ENCODE results near the gene CTSC. TPM values are rescaled to one million over a fixed set of nuclear protein-coding genes. Genes with fewer than 3 reads are reported as not detected.

CTSC gene
- total and polyA plus RNA-seq, 7 experiments from 2014 or later: 26.9 to 174 (median 86.6) TPM

DNA sequence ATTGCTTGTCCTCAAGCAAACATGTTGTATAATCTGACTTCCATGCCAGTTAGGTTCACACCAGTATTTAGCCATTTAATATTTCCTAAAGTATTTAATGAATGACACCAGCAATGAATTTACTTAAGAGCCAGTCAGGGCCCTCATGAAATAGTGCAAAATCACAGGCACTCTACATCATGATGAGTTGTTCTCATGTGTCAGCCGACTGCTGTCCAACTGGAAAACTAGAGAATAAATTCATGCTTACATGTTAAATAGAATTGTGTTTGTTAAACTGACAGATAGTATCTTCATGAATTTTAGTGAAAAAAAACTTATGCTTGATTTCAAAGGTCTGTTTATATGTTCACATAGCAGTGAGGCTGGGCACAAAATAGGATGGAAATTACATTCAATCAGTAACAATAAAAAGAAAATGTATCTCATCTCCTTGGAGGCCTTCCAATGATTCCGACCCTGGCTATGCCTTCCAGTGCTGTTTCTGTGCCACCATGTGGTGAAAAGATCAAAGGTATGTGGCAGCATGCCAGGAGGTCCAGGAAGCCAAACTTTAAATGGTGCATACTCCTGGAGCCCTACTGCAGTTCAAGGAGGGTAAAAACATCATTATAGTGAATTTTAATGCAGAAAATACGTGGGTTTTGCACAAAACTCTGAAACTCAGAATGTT lies 45.2 kb downstream of the CTSC start:
- ChIA-PET POLR2A (no interaction called here), CTCF (no interaction called here)
- no peak overlapping the region for H3K27ac Mint-ChIP-seq

DNA sequence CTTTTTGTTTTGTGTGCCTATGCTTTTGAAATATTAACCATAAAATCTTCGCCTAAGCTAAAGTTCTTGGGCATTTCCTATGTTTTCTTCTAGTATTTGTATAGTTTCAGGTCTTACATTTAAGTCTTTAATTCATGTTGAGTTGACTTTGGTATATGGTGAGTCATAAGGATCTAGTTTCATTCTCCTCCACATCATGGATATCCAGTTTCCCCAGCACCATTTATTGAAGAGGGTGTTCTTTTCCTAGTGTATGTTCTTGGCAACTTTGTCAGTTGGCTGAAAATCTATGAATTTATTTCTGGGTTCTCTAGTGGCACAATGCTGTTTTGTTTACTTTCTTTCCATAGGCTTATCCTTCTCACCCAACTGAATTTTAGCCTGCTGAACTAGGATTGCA lies 49.0 kb downstream of the CTSC start:
- H3K27me3 Mint-ChIP-seq: no peaks in the 10 kb centered on the region
- H3K4me3 ChIP-seq (ENCODE audit: low read length): no peak overlapping the region
- peaks cover 0 to 8% (median 0%) of the 10 kb centered on the region in 11 donors for H3K9me3 Mint-ChIP-seq
- DNase-seq (no peak), ATAC-seq (no peak)
- no peak overlapping the region for H3K27ac Mint-ChIP-seq
- intact Hi-C loops (cut with micrococcal nuclease): no loop called here
- H3K27ac ChIP-seq (ENCODE audit: low read depth, low read length): no peak overlapping the region
- ChIA-PET CTCF (no interaction called here), POLR2A (no interaction called here)
- H3K9me3 ChIP-seq (ENCODE audit: control insufficient read depth in 2 of 3, low read length in 3 of 3): no peaks in the 10 kb centered on the region
- H3K4me3 Mint-ChIP-seq: no peak overlapping the region
- peaks cover 11 to 69% (median 43%) of the 10 kb centered on the region in 5 donors for H3K36me3 Mint-ChIP-seq
- no peaks in the 10 kb centered on the region for H3K4me1 ChIP-seq (ENCODE audit: control insufficient read depth in 2 of 2, insufficient read depth in 2 of 2, low read length in 2 of 2)
- H3K27me3 ChIP-seq (ENCODE audit: control insufficient read depth in 2 of 2, insufficient read depth in 2 of 2, low read length in 2 of 2): no peaks in the 10 kb centered on the region
- H3K36me3 ChIP-seq (ENCODE audit: control insufficient read depth in 2 of 3, insufficient read depth in 3 of 3, low read length in 3 of 3): peaks cover 0 to 5% (median 0%) of the 10 kb centered on the region in 3 experiments
- peaks cover 0 to 6% (median 3%) of the 10 kb centered on the region in 7 donors for H3K4me1 Mint-ChIP-seq

More for the DNA sequence above, 45.2 kb downstream of the CTSC start:
- Mint-ChIP-seq H3K36me3 (peaks cover 15 to 87% (median 67%) of the 10 kb centered on the region in 5 donors), H3K4me1 (peaks cover 0 to 12% (median 5%) of the 10 kb centered on the region in 7 donors), H3K4me3 (no peak overlapping the region), H3K9me3 (peaks cover 0 to 8% (median 0%) of the 10 kb centered on the region in 11 donors), H3K27me3 (no peaks in the 10 kb centered on the region)
- H3K4me3 ChIP-seq (ENCODE audit: low read length): no peak overlapping the region
- H3K27ac ChIP-seq (ENCODE audit: low read depth, low read length): no peak overlapping the region
- H3K9me3 ChIP-seq (ENCODE audit: control insufficient read depth in 2 of 3, low read length in 3 of 3): no peaks in the 10 kb centered on the region
- DNase-seq: no peak
- no peaks in the 10 kb centered on the region for H3K27me3 ChIP-seq (ENCODE audit: control insufficient read depth in 2 of 2, insufficient read depth in 2 of 2, low read length in 2 of 2)
- H3K4me1 ChIP-seq (ENCODE audit: control insufficient read depth in 2 of 2, insufficient read depth in 2 of 2, low read length in 2 of 2): no peaks in the 10 kb centered on the region
- H3K36me3 ChIP-seq (ENCODE audit: control insufficient read depth in 2 of 3, insufficient read depth in 3 of 3, low read length in 3 of 3): peaks cover 0 to 27% (median 8%) of the 10 kb centered on the region in 3 experiments
- no peak for ATAC-seq
- intact Hi-C loops (cut with micrococcal nuclease): no loop called here

DNA sequence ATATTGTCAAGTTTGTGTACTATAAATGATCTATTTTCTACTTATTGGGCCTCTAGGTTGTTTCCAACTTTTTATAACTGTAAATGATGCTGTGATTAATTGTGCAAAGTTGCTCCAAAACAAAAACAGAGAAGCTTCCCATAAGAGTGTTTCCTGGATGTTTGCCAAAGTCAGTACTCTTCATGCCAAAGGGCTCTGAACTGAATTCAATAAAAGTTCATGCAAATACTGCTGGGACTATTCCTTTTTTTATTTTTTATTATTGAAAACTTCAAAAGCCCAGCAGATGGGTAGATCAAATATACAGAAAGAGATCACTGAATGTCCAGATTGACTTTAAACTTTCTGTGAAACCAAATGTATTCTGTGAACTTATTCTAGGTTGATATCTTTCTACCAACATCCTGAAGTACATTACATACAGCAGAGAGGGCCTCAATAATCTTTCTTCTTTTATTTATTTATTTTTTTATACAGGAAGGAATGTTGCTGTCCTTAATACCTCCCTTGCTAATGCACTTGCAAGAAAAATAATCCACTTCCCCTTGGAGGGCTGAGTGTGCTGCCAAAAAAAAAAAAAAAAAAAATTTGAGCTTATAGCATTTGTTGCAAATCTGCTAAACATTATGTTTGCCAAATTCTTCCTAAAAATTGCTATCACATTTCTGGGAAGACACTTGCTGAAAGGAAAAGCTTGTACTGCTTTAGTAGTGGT lies 53.0 kb downstream of the CTSC start:
- ChIA-PET CTCF (no interaction called here), POLR2A (no interaction called here)
- H3K4me1 ChIP-seq (ENCODE audit: control insufficient read depth in 2 of 2, insufficient read depth in 2 of 2, low read length in 2 of 2): no peaks in the 10 kb centered on the region
- H3K9me3 Mint-ChIP-seq: peaks cover 0 to 8% (median 0%) of the 10 kb centered on the region in 11 donors
- no peaks in the 10 kb centered on the region for H3K36me3 ChIP-seq (ENCODE audit: control insufficient read depth in 2 of 3, insufficient read depth in 3 of 3, low read length in 3 of 3)
- no peak overlapping the region for H3K27ac Mint-ChIP-seq
- H3K36me3 Mint-ChIP-seq: peaks cover 11 to 50% (median 31%) of the 10 kb centered on the region in 5 donors
- no peaks in the 10 kb centered on the region for H3K9me3 ChIP-seq (ENCODE audit: control insufficient read depth in 2 of 3, low read length in 3 of 3)
- H3K4me3 Mint-ChIP-seq: no peak overlapping the region
- H3K27me3 Mint-ChIP-seq: no peaks in the 10 kb centered on the region
- DNase-seq: no peak
- H3K27ac ChIP-seq (ENCODE audit: low read depth, low read length): no peak overlapping the region
- ATAC-seq: no peak
- H3K4me3 ChIP-seq (ENCODE audit: low read length): no peak overlapping the region
- H3K4me1 Mint-ChIP-seq: peaks cover 0 to 2% (median 0%) of the 10 kb centered on the region in 7 donors
- intact Hi-C loops (cut with micrococcal nuclease): loop anchor here in 1 of 2 donors (5.0 kb wide), 1 partner anchor 138 kb away; no protein-coding TSS in a partner anchor
- H3K27me3 ChIP-seq (ENCODE audit: control insufficient read depth in 2 of 2, insufficient read depth in 2 of 2, low read length in 2 of 2): no peaks in the 10 kb centered on the region

DNA sequence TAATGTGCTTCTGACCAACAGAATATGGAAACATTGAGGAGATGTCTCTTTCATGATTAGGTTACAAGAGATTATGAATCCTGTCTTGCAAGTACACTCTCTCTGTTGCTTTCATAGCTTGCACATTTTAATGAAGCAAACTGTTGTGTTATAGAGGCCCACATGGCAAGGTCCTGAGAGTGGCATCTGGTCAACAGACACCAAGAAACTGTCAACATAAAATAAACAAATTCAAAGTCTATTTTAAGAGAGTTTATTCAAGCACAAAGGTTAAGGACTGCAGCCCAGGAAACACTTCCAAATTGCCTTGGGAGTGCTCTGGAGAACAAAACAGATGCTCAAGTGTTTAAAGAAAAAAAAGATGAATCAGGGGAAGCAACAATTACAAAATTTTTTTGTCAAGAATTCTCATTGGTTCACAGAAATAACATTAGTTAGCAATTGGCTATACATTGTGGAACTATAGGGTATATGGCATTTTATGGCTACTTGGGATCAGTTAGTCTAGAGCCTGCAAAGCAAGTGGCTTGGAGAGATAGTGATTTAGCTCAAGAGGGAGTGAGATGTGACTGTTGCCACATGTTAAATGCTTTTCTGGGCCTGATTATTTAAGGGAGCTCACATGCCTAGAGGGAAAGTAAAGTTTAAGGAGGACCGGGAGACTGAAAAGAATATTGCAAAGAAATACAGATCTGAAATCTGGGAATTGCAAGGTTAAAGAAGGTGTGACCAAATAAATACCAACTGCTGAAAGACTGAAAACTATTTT lies 54.6 kb downstream of the CTSC start:
- CTCF ChIA-PET: no interaction called here
- H3K9me3 Mint-ChIP-seq: peaks cover 0 to 3% (median 0%) of the 10 kb centered on the region in 11 donors
- Histone ChIP-seq H3K4me3 (ENCODE audit: low read length) (no peak overlapping the region), H3K27ac (ENCODE audit: low read depth, low read length) (no peak overlapping the region), H3K27me3 (ENCODE audit: control insufficient read depth in 2 of 2, insufficient read depth in 2 of 2, low read length in 2 of 2) (no peaks in the 10 kb centered on the region), H3K4me1 (ENCODE audit: control insufficient read depth in 2 of 2, insufficient read depth in 2 of 2, low read length in 2 of 2) (no peaks in the 10 kb centered on the region), H3K9me3 (ENCODE audit: control insufficient read depth in 2 of 3, low read length in 3 of 3) (no peaks in the 10 kb centered on the region), H3K36me3 (ENCODE audit: control insufficient read depth in 2 of 3, insufficient read depth in 3 of 3, low read length in 3 of 3) (no peaks in the 10 kb centered on the region)
- ATAC-seq (no peak), DNase-seq (no peak)
- no peaks in the 10 kb centered on the region for H3K27me3 Mint-ChIP-seq
- H3K4me1 Mint-ChIP-seq: peaks cover 0 to 4% (median 0%) of the 10 kb centered on the region in 7 donors
- POLR2A ChIA-PET: no interaction called here
- peaks cover 1 to 46% (median 22%) of the 10 kb centered on the region in 5 donors for H3K36me3 Mint-ChIP-seq
- intact Hi-C loops (cut with micrococcal nuclease): loop anchor here in 1 of 2 donors (5.0 kb wide), 1 partner anchor 139 kb away; no protein-coding TSS in a partner anchor
- no peak overlapping the region for H3K4me3 Mint-ChIP-seq
- no peak overlapping the region for H3K27ac Mint-ChIP-seq

DNA sequence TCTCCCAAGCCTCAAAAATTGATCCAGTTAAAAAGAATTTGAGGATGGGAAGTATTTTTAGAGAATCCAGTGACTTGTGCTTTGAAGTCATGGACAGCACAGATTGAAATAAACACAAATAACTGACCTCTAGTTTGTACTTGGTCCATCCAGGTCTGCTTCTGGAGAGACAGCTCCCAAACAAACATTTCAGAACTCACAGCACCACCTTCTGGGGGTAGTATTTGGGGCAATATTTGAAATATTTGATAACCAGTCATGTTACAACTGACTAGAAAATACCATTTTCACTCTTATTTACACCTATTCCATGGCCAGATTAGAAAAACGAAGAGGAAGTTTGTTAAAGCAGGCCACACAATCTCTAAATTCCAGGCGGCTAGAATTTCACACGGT lies 56.2 kb downstream of the CTSC start:
- ATAC-seq: no peak

DNA sequence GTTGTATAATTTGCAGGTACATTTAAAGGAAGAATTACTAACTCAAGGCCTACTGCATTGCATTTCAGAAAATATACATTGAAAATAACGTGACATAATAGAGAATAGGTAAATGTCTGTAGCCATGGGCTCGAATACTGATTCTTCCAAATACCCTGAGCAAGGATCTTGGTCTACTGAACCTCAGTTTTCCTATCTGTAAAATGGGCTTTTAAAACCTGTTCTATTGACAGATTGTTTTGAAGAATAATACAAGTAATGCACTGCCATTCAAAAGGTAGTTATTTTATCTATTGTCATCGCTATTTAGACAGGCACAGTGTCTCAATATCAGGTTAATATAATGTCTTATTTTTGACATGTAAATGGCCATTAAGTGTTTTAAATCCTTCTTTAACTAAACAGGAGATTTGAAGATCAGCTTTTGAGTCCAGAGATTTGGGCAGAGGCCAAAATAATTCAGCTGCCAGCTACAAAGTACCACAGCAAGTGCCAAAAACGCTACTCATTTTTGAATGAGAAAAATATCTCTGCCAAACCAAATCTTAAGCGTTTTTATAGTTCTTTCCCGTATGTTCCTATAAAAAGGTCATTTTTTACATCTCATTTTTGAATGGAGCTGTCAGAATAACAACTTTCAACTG lies 56.7 kb downstream of the CTSC start:
- H3K27ac ChIP-seq (ENCODE audit: low read depth, low read length): no peak overlapping the region
- Mint-ChIP-seq H3K27me3 (no peaks in the 10 kb centered on the region), H3K4me3 (no peak overlapping the region), H3K4me1 (peaks cover 0 to 2% (median 0%) of the 10 kb centered on the region in 7 donors), H3K9me3 (peaks cover 0 to 3% (median 0%) of the 10 kb centered on the region in 11 donors), H3K27ac (no peak overlapping the region), H3K36me3 (peaks cover 0 to 33% (median 18%) of the 10 kb centered on the region in 5 donors)
- no peaks in the 10 kb centered on the region for H3K27me3 ChIP-seq (ENCODE audit: control insufficient read depth in 2 of 2, insufficient read depth in 2 of 2, low read length in 2 of 2)
- intact Hi-C loops (cut with micrococcal nuclease): loop anchor here in 1 of 2 donors (5.0 kb wide), 1 partner anchor 142 kb away; no protein-coding TSS in a partner anchor
- ATAC-seq: no peak
- no peaks in the 10 kb centered on the region for H3K4me1 ChIP-seq (ENCODE audit: control insufficient read depth in 2 of 2, insufficient read depth in 2 of 2, low read length in 2 of 2)
- ChIA-PET POLR2A (no interaction called here), CTCF (no interaction called here)
- H3K9me3 ChIP-seq (ENCODE audit: control insufficient read depth in 2 of 3, low read length in 3 of 3): no peaks in the 10 kb centered on the region
- no peak overlapping the region for H3K4me3 ChIP-seq (ENCODE audit: low read length)
- H3K36me3 ChIP-seq (ENCODE audit: control insufficient read depth in 2 of 3, insufficient read depth in 3 of 3, low read length in 3 of 3): no peaks in the 10 kb centered on the region
- DNase-seq: no peak

More for the DNA sequence above, 56.2 kb downstream of the CTSC start:
- Mint-ChIP-seq H3K36me3 (peaks cover 0 to 33% (median 16%) of the 10 kb centered on the region in 5 donors), H3K27me3 (no peaks in the 10 kb centered on the region), H3K4me1 (peaks cover 0 to 2% (median 0%) of the 10 kb centered on the region in 7 donors), H3K9me3 (peaks cover 0 to 3% (median 0%) of the 10 kb centered on the region in 11 donors), H3K27ac (no peak overlapping the region), H3K4me3 (no peak overlapping the region)
- Histone ChIP-seq H3K27ac (ENCODE audit: low read depth, low read length) (no peak overlapping the region), H3K4me1 (ENCODE audit: control insufficient read depth in 2 of 2, insufficient read depth in 2 of 2, low read length in 2 of 2) (no peaks in the 10 kb centered on the region), H3K9me3 (ENCODE audit: control insufficient read depth in 2 of 3, low read length in 3 of 3) (no peaks in the 10 kb centered on the region), H3K4me3 (ENCODE audit: low read length) (no peak overlapping the region), H3K36me3 (ENCODE audit: control insufficient read depth in 2 of 3, insufficient read depth in 3 of 3, low read length in 3 of 3) (no peaks in the 10 kb centered on the region), H3K27me3 (ENCODE audit: control insufficient read depth in 2 of 2, insufficient read depth in 2 of 2, low read length in 2 of 2) (no peaks in the 10 kb centered on the region)
- ChIA-PET POLR2A (no interaction called here), CTCF (no interaction called here)
- DNase-seq: no peak
- intact Hi-C loops (cut with micrococcal nuclease): loop anchor here in 1 of 2 donors (5.0 kb wide), 1 partner anchor 141 kb away; no protein-coding TSS in a partner anchor

All from naive thymus-derived CD4-positive, alpha-beta T cell (primary cell).